ENCODE measurements around the gene ZSWIM4. TPM values are rescaled to one million over a fixed set of nuclear protein-coding genes. Genes with fewer than 3 reads are reported as not detected.
A peak's percentile ranks its signal among the peaks of the same experiment; 100 is the strongest.

ZSWIM4 gene
- total and polyA plus RNA-seq, 2 of the 13 experiments (the other 11 are each of a cell fraction or from before 2014, with no cell fraction given) = 0.33 to 0.86 TPM

GRCh38 chr19:13768510-13768909, 26.7 kb upstream of the ZSWIM4 start:
- H3K27ac ChIP-seq (ENCODE audit: extremely low read length, insufficient read depth, low read length) = no peak overlapping the region
- POLR2A ChIA-PET = no interaction called here
- in situ Hi-C loops (cut with HindIII; ENCODE audit: extremely low pct_ligation_motif_present, low pct_unique_long_range_greater_than_20kb) = loop anchor here (25.0 kb wide), 1 partner anchor 294 kb away; the partner anchor contains the start of genes MISP3 and PALM3
- H3K9ac ChIP-seq (ENCODE audit: insufficient read depth, low read depth, low read length) = no peak overlapping the region
- peaks cover 29% of the 10 kb centered on the region for H3K4me1 ChIP-seq (ENCODE audit: insufficient read depth, low read length)
- BruUV-seq (replicated peaks) = no TSS peak
- H3K79me2 ChIP-seq (ENCODE audit: insufficient read depth, low read length) = peaks cover 7% of the 10 kb centered on the region
- no peak for FAIRE-seq
- peaks cover 2 to 8% of the 10 kb centered on the region in 2 experiments; a peak in 2 of 5 replicates for H3K36me3 ChIP-seq (replicated peaks in 1 of 2; ENCODE audit: control insufficient read depth in 1 of 2, insufficient read depth in 2 of 2, low read length in 2 of 2)
- no peak overlapping the region for H3K4me2 ChIP-seq (ENCODE audit: low read depth, low read length)
- intact Hi-C loops (cut with micrococcal nuclease; ENCODE audit: unreplicated experiment) = no loop called here
- no peak overlapping the region for H3K4me3 ChIP-seq (replicated peaks in 1 of 3; ENCODE audit: insufficient read depth in 1 of 3, low read depth in 2 of 3, low read length in 3 of 3)
- no peaks in the 10 kb centered on the region for H3K27me3 ChIP-seq (ENCODE audit: control insufficient read depth in 1 of 2, insufficient read depth in 2 of 2, low read length in 2 of 2)
- H3K9me3 ChIP-seq (ENCODE audit: low read length) = no peaks in the 10 kb centered on the region
- no peak for ATAC-seq
- DNase-seq (ENCODE audit: low spot score) = no peak
- CTCF ChIA-PET (ENCODE audit: low intra/inter-chr PET ratio, low total read pairs) = no interaction called here
- TF ChIP-seq RBFOX2 (IDR thresholded peaks at IDR 0.05; ENCODE audit: low read depth, low read length) (peak; percentile 40; the same call in 1 of the 2 replicates), SUZ12 (IDR thresholded peaks at IDR 0.05; ENCODE audit: low read depth, low read length) (no peak), HNRNPL (IDR thresholded peaks at IDR 0.05; ENCODE audit: low read depth, low read length) (0 out of 2 replicates have a peak, but pooled peaks have one; percentile 19), PITX1 (CRISPR knock-in tag; IDR thresholded peaks at IDR 0.05) (no peak), AGO2 (optimal IDR thresholded peaks at IDR 0.05; ENCODE audit: low read depth, low read length) (peak; percentile 73), ZNF234 (CRISPR knock-in tag; conservative IDR thresholded peaks at IDR 0.05) (no peak), DMAP1 (CRISPR knock-in tag; IDR thresholded peaks at IDR 0.05) (no peak), PHF5A (CRISPR knock-in tag; IDR thresholded peaks at IDR 0.05; ENCODE audit: low read depth, unreplicated experiment) (no peak)
- WGBS (ENCODE audit: low lambda C conversion rate) = 95% methylated on average over 7 of the region's 19 CpGs
- no peaks in the 10 kb centered on the region for H4K20me1 ChIP-seq (ENCODE audit: insufficient read depth, low read length)
- no peak overlapping the region for H2AFZ ChIP-seq (ENCODE audit: low read length)

GRCh38 chr19:13770013-13770635, 25.1 kb upstream of the ZSWIM4 start:
- ATAC-seq (no peak), FAIRE-seq (no peak), DNase-seq (ENCODE audit: low spot score) (no peak)
- no peaks in the 10 kb centered on the region for H4K20me1 ChIP-seq (ENCODE audit: insufficient read depth, low read length)
- TF ChIP-seq CHCHD3 (CRISPR knock-in tag; IDR thresholded peaks at IDR 0.05) = no peak
- peak; percentile 40; the same call in 1 of the 2 replicates for TF ChIP-seq ZNF629 (CRISPR knock-in tag; conservative IDR thresholded peaks at IDR 0.05)
- no peak for TF ChIP-seq REXO4 (CRISPR knock-in tag; IDR thresholded peaks at IDR 0.05; ENCODE audit: borderline replicate concordance)
- TF ChIP-seq ZNF761 (CRISPR knock-in tag; conservative IDR thresholded peaks at IDR 0.05) = no peak
- TF ChIP-seq FUBP1 (CRISPR knock-in tag; IDR thresholded peaks at IDR 0.05; ENCODE audit: borderline replicate concordance) = no peak
- TF ChIP-seq ZNF607 (CRISPR knock-in tag; IDR thresholded peaks at IDR 0.05; ENCODE audit: borderline replicate concordance) = no peak
- TF ChIP-seq ZSCAN9 (CRISPR knock-in tag; IDR thresholded peaks at IDR 0.05; ENCODE audit: borderline replicate concordance) = no peak
- no peak for TF ChIP-seq E2F2 (CRISPR knock-in tag; IDR thresholded peaks at IDR 0.05; ENCODE audit: borderline replicate concordance)
- ChIA-PET POLR2A (no interaction called here), CTCF (ENCODE audit: low intra/inter-chr PET ratio, low total read pairs) (no interaction called here)
- no peak overlapping the region for H3K9ac ChIP-seq (ENCODE audit: insufficient read depth, low read depth, low read length)
- no peak overlapping the region for H3K4me2 ChIP-seq (ENCODE audit: low read depth, low read length)
- no TSS peak for BruUV-seq (replicated peaks)
- peaks cover 26% of the 10 kb centered on the region for H3K4me1 ChIP-seq (ENCODE audit: insufficient read depth, low read length)
- intact Hi-C loops (cut with micrococcal nuclease; ENCODE audit: unreplicated experiment) = no loop called here
- in situ Hi-C loops (cut with HindIII; ENCODE audit: extremely low pct_ligation_motif_present, low pct_unique_long_range_greater_than_20kb) = loop anchor here (25.0 kb wide), 1 partner anchor 292 kb away; the partner anchor contains the start of genes MISP3 and PALM3
- WGBS (ENCODE audit: low lambda C conversion rate) = 92% methylated on average over 16 of the region's 16 CpGs
- no peaks in the 10 kb centered on the region for H3K27me3 ChIP-seq (ENCODE audit: control insufficient read depth in 1 of 2, insufficient read depth in 2 of 2, low read length in 2 of 2)
- H3K9me3 ChIP-seq (ENCODE audit: low read length) = no peaks in the 10 kb centered on the region
- H3K36me3 ChIP-seq (replicated peaks in 1 of 2; ENCODE audit: control insufficient read depth in 1 of 2, insufficient read depth in 2 of 2, low read length in 2 of 2) = peaks cover 2 to 8% of the 10 kb centered on the region in 2 experiments; a peak in 2 of 5 replicates
- no peak overlapping the region for H3K4me3 ChIP-seq (replicated peaks in 1 of 3; ENCODE audit: insufficient read depth in 1 of 3, low read depth in 2 of 3, low read length in 3 of 3)
- no peak overlapping the region for H2AFZ ChIP-seq (ENCODE audit: low read length)
- no peak overlapping the region for H3K27ac ChIP-seq (ENCODE audit: extremely low read length, insufficient read depth, low read length)
- peaks cover 8% of the 10 kb centered on the region for H3K79me2 ChIP-seq (ENCODE audit: insufficient read depth, low read length)
